AG10803 (cell line): ENCODE results near the gene DCXR.

Experiments used
- DNase-seq: peaks from one replicate; pipeline ENCODE4 v3.0.0; 2010; ENCODE audit warnings: low read depth
- H3K4me3 ChIP-seq: 2 replicates; pipeline ENCODE4 v1.5.1; 2011; ENCODE audit warnings: mild to moderate bottlenecking, low read length, control low read depth
- TF ChIP-seq, protein P1 (sequence below): conservative IDR thresholded peaks from 2 replicates; pipeline ENCODE4 v1.5.1; 2011; ENCODE audit warnings: mild to moderate bottlenecking, low read length, control low read depth, inconsistent platforms

DCXR gene

DNA sequence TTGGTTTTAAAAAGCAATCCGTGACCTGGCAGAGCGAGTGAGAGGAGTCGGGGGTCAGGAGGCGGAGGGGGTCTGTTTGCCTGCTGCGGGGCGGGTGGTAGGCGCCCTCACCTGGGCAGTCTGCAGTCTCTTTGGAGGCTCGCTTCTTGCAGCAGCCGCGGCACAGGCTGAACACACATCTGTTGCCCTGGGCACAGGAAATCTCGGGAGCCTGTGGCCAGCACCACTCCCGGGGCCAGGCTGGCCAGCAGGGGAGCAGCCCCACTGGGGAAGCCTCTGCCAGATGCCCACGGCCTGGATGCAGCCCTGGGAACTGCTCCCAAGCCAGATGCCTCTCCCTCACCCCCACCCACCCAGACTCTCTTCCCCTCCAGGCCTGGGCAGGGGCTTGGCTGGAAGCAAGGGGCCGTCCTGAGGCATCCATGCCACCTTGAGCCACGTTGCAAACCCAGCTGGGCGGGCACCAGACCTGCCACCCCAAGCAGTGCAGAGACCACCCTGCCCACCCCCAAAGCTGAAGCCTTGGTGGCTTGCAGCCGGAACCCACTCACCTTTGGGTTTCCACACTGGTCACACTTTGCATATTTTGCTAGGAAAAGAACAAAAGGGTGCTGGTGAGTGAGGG is 20.8 kb upstream of the DCXR start:
- DNase-seq = no peak
- TF ChIP-seq, protein P1, sequence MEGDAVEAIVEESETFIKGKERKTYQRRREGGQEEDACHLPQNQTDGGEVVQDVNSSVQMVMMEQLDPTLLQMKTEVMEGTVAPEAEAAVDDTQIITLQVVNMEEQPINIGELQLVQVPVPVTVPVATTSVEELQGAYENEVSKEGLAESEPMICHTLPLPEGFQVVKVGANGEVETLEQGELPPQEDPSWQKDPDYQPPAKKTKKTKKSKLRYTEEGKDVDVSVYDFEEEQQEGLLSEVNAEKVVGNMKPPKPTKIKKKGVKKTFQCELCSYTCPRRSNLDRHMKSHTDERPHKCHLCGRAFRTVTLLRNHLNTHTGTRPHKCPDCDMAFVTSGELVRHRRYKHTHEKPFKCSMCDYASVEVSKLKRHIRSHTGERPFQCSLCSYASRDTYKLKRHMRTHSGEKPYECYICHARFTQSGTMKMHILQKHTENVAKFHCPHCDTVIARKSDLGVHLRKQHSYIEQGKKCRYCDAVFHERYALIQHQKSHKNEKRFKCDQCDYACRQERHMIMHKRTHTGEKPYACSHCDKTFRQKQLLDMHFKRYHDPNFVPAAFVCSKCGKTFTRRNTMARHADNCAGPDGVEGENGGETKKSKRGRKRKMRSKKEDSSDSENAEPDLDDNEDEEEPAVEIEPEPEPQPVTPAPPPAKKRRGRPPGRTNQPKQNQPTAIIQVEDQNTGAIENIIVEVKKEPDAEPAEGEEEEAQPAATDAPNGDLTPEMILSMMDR = no peak
- no peak overlapping the region for H3K4me3 ChIP-seq

DNA sequence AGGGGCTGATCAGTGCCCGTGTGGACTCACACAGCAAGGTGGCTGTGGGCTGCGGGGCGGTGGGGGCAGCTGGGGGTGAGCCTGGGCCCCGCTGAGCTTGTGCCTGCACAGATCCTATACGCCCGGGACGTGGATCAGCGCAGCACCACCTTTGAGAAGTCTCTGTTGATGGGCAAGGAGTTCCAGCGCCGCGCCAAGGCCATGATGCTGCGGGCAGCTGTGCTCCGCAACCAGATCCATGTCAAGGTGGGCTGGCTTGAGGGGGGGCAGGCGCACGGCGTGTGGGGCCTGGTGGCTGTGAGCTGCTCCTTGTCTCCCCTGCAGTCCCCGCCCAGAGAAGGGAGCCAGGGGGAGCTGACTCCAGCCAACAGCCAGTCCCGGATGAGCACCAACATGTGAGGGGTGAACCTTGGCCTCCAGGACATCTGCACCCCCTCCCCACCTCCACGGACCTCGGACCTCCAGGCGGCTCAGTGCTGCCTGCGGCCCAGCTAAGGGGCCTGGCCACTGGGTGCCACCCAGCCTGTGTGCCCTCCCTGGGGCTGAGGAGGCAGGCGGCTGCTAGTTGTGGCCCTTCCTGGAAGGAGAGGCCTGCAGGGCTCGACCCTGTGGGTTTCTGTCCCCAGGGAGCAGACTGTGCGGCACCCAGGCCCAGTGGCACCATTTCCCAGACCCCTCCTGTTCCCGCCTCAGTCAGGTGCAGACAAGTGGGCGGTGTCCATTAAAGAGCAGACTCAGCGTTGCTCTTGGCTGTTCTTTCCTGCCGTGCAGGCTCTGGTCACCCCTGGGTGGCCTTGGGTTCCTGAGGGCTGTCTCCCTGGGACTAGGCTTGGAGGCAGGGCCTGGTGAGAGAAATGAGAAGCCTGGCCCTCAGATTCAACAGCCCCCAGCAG is 19.5 kb upstream of the DCXR start:
- TF ChIP-seq, protein P1 = no peak
- no peak for DNase-seq
- H3K4me3 ChIP-seq = no peak overlapping the region

DNA sequence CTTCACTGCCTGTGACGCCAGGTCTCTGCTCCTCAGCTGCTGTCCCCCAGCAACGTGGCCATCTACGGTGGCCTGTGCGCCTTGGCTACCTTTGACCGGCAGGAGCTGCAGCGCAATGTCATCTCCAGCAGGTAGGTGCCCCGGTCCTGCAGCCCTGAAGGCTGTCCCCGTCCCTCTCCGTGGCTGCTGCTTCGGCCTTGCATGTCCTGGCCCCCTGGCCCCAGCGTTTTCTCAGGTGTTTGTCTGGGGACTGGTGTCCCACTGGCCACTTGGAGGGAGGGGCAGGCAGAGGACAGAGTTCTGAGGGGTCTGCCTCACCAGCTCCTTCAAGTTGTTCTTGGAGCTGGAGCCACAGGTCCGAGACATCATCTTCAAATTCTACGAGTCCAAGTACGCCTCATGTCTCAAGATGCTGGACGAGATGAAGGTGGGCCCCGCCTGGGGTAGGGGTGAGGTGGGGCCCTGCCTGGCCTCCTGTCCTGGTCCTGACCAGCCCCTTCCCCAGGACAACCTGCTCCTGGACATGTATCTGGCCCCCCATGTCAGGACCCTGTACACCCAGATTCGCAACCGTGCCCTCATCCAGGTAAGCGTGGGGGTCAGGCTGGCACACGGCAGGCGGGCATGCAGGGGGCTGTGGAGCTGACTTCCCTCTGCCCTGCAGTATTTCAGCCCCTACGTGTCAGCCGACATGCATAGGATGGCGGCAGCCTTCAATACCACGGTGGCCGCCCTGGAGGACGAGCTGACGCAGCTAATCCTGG is 18.6 kb upstream of the DCXR start:
- TF ChIP-seq, protein P1 = no peak
- no peak overlapping the region for H3K4me3 ChIP-seq
- DNase-seq = no peak

DNA sequence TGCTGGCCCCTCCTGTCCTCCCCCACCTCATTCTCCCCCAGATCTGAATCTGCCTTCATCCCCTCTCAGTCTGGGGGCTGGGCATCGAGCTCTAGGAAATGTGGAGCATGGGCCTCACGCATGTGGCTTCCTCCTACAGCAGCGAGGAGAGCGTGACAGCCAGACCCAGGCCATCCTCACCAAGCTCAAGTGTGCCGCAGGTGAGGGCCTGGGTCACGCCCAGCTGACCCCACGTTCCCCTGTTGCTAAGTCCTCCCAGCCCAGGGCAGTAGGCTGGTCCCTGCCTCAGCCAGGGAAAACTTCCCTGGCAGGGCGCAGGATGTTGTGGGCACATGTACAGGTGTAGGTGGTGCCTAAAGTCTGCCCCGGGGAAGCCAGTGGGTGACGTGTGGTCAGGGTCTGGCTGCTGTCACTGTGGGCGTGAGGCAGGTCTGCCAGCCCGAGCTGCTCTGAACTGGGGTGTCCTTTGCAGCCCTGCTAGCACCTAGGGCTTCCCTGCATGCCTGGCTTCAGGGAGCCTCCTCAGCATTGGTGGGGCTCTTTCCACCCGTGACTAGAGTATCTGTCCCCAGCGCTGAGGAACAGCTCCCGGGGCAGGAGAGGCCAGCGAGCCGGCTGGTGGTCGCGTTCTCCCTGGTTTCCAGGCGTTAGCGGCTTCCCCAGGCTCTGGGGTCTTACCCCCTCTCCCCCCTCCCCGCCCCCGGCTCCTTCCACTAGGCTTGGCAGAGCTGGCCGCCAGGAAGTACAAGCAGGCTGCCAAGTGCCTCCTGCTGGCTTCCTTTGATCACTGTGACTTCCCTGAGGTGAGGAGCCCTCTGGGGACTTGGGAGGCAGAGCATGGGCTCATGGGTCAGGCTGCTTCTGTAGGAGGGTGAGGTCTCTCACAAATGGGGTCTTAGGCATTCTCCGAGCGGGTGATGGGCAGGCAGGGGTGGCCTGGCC is 17.8 kb upstream of the DCXR start:
- no peak overlapping the region for H3K4me3 ChIP-seq
- DNase-seq = no peak
- TF ChIP-seq, protein P1 = no peak

DNA sequence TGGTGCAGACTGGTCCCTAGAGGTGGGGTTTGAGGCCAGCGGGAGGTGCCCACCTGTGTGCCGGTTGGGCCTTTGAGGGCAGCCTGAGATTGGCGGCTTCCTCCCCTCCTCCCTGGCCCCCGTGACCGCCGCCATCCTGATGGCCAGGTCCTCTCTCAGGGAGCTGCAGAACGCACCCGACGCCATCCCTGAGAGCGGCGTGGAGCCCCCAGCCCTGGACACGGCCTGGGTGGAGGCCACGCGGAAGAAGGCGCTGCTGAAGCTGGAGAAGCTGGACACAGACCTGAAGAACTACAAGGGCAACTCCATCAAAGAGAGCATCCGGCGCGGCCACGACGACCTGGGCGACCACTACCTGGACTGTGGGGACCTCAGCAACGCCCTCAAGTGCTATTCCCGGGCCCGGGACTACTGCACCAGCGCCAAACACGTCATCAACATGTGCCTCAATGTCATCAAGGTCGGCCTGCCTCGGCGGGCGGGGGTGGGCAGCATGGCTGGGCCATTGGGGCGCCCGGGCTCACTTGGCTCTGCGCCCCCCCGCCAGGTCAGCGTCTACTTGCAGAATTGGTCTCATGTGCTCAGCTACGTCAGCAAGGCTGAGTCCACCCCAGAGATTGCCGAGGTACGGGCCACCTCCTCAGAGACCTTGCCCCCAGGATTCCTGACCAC is 17.0 kb upstream of the DCXR start:
- H3K4me3 ChIP-seq = no peak overlapping the region
- TF ChIP-seq, protein P1 = no peak
- DNase-seq = no peak

DNA sequence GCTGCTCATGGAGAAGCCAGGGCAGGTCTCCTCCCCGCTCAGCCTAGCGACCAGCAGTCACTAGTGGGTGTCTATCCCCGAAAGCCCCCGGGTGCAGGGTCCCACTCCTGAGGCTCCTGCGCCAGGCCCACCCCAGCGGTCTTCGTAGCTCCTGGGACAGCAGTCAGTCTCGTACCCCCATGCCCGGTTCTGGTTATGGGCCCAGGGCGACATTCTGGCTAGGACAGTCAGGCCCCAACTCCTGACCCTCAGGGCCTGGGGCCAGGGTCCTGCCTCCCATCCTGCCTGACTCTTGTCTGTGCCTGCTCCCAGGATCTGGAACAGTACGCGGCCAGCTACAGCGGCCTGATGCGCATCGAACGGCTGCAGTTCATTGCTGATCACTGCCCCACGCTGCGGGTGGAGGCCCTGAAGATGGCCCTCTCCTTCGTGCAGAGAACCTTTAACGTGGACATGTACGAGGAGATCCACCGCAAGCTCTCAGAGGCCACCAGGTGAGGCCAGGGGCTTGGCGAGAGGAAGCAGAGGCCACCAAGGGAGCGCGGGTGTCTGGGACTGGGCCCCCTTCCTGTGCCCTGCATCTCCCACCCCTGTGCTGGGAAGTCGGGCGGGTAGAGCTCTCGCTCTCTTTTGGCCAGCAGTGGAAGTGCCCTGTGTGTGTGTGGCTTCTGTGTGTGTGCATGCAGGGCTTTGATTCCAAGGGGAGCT is 16.2 kb upstream of the DCXR start:
- no peak for DNase-seq
- TF ChIP-seq, protein P1 = no peak
- H3K4me3 ChIP-seq = peak overlapping the region; percentile 80; the same call in 1 of the 2 replicates
